22Rv1 (cell line): ENCODE data around the gene MAGEA3.

ENCODE experiments used
- ZFX ChIP-seq: fragments of 450-650 bp; IDR thresholded peaks from 2 replicates; pipeline ENCODE4 v1.6.1; 2017; ENCODE audit warnings: antibody characterized with exemption, borderline replicate concordance
- TF ChIP-seq, protein P1 (sequence below): fragments of 450-650 bp; IDR thresholded peaks from 2 replicates; pipeline ENCODE4 v1.5.1; 2017; ENCODE audit warnings: mild to moderate bottlenecking

DNA sequence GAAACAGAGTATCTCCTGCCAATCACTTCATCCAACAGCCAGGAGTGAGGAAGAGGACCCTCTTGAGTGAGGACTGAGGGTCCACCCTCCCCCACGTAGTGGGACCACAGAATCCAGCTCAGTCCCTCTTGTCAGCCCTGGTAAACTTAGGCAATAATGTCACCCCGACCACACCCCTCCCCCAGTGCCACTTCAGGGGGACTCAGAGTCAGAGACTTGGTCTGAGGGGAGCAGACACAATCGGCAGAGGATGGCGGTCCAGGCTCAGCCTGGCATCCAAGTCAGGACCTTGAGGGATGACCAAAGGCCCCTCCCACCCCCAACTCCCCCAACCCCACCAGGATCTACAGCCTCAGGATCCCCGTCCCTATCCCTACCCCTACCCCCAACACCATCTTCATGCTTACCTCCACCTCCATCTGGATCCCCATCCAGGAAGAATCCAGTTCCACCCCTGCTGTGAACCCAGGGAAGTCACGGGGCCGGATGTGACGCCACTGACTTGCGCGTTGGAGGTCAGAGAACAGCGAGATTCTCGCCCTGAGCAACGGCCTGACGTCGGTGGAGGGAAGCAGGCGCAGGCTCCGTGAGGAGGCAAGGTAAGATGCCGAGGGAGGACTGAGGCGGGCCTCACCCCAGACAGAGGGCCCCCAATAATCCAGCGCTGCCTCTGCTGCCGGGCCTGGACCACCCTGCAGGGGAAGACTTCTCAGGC, 34.8 kb downstream of the MAGEA3 start, which contains the start of the genes CSAG1 and MAGEA12:
- TF ChIP-seq, protein P1, sequence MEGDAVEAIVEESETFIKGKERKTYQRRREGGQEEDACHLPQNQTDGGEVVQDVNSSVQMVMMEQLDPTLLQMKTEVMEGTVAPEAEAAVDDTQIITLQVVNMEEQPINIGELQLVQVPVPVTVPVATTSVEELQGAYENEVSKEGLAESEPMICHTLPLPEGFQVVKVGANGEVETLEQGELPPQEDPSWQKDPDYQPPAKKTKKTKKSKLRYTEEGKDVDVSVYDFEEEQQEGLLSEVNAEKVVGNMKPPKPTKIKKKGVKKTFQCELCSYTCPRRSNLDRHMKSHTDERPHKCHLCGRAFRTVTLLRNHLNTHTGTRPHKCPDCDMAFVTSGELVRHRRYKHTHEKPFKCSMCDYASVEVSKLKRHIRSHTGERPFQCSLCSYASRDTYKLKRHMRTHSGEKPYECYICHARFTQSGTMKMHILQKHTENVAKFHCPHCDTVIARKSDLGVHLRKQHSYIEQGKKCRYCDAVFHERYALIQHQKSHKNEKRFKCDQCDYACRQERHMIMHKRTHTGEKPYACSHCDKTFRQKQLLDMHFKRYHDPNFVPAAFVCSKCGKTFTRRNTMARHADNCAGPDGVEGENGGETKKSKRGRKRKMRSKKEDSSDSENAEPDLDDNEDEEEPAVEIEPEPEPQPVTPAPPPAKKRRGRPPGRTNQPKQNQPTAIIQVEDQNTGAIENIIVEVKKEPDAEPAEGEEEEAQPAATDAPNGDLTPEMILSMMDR, result no peak
- no peak for TF ChIP-seq ZFX
